ENCODE data around the gene SH2D2A.

Gene SH2D2A

DNA sequence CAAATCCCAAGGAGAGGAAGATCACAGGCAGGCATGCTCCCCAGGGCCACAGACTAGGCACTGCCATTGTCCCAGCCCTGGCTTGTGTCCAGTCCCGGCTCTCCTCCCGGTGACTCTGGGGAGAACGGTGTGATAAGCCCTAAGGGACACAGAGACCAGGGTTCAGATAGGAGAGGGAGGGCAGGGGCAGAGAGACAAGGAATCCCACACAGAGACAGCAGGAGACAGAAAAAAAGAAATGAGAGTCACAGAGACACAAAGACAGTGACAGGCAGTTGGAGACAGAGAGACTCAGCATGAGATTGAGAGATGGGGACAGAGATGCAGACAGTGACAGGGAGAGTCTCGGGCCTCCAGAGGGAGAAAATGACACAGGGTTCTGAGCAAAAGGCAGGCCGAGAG lies 41.9 kb upstream of the SH2D2A start:
- Histone ChIP-seq H3K9me3 (ENCODE audit: control insufficient read depth, low read length) (no peaks in the 10 kb centered on the region), H3K27me3 (ENCODE audit: control insufficient read depth, insufficient read depth, low read length) (peaks cover 75% of the 10 kb centered on the region), H3K4me1 (ENCODE audit: control insufficient read depth, insufficient read depth, low read length) (peaks cover 14% of the 10 kb centered on the region), H3K36me3 (ENCODE audit: control insufficient read depth, insufficient read depth, low read length) (no peaks in the 10 kb centered on the region), H3K4me3 (ENCODE audit: low read length) (no peak overlapping the region), H3K9ac (ENCODE audit: low read length) (no peak overlapping the region)

DNA sequence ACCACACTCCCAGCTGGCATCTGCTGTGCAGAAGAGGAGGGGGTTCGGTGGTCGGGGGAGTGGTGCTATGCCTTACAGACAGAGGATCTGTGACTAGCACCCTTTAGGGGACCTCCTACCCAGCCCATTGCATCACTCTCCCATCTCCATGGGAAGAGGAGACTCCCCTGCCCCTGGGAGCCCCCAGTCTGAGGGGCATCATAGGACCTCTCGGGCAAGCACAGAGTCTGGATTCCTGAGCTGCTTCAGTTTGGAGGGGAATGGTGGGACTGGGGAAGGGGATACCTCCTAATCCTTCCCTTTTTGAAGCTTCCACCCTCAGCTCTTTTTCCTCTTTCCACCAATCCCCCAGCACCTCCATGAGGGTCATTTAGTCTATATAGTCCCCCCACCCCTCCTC lies 40.9 kb upstream of the SH2D2A start:
- Histone ChIP-seq H3K9me3 (ENCODE audit: control insufficient read depth, low read length) (no peaks in the 10 kb centered on the region), H3K27me3 (ENCODE audit: control insufficient read depth, insufficient read depth, low read length) (peaks cover 66% of the 10 kb centered on the region), H3K4me3 (ENCODE audit: low read length) (no peak overlapping the region)

DNA sequence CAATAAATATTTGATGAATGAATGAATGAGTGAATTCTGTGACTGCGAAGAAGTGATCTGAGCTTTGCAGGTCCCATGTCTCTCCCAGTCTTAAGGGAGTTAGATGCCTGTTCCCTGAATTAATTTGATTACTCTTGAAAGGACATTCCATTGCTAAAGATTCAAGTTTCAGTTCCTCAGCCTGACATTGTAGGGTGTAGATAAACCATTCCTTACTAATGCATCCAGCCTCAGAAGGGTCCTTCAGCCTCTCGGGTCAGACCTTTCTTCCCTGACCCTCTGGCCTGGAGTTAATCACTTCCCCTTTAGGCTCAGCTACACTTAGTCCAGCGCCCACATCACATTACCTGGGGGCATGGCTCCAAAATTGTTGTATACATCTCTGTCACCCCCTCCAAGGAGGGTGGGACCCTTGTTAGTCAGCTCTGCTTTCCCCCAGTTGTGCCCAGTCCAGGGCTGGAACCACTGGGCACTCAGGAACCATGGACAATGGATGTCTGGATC lies 39.7 kb upstream of the SH2D2A start:
- Histone ChIP-seq H3K9me3 (ENCODE audit: control insufficient read depth, low read length) (no peaks in the 10 kb centered on the region), H3K27me3 (ENCODE audit: control insufficient read depth, insufficient read depth, low read length) (peaks cover 62% of the 10 kb centered on the region), H3K9ac (ENCODE audit: low read length) (no peak overlapping the region), H3K4me3 (ENCODE audit: low read length) (no peak overlapping the region), H3K36me3 (ENCODE audit: control insufficient read depth, insufficient read depth, low read length) (no peaks in the 10 kb centered on the region), H3K4me1 (ENCODE audit: control insufficient read depth, insufficient read depth, low read length) (peaks cover 21% of the 10 kb centered on the region)

More for the DNA sequence above, 40.9 kb upstream of the SH2D2A start:
- no peak overlapping the region for H3K9ac ChIP-seq (ENCODE audit: low read length)
- no peaks in the 10 kb centered on the region for H3K36me3 ChIP-seq (ENCODE audit: control insufficient read depth, insufficient read depth, low read length)
- H3K4me1 ChIP-seq (ENCODE audit: control insufficient read depth, insufficient read depth, low read length): peaks cover 15% of the 10 kb centered on the region

DNA sequence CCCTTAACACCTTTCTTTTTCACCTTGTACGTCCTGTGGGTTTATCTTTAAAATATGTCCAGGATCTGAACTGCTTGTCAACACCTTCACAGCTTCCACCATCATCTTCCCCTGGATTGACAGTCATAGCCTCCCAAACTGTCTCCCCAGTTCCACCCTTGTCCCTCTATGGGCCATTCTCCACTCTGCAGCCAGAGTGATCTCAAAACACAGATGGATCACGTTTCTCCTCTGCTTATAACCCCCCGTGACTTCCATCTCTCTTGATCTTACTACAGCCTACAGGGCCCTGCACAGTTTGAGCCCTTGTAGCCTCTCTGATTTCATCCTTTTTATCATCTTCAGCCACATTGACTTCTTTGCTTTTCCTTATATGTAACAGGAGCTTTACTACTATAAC lies 38.0 kb upstream of the SH2D2A start:
- H3K4me3 ChIP-seq (ENCODE audit: low read length): no peak overlapping the region
- H3K9me3 ChIP-seq (ENCODE audit: control insufficient read depth, low read length): no peaks in the 10 kb centered on the region
- H3K36me3 ChIP-seq (ENCODE audit: control insufficient read depth, insufficient read depth, low read length): no peaks in the 10 kb centered on the region
- peaks cover 54% of the 10 kb centered on the region for H3K27me3 ChIP-seq (ENCODE audit: control insufficient read depth, insufficient read depth, low read length)
- H3K4me1 ChIP-seq (ENCODE audit: control insufficient read depth, insufficient read depth, low read length): peaks cover 14% of the 10 kb centered on the region
- no peak overlapping the region for H3K9ac ChIP-seq (ENCODE audit: low read length)

DNA sequence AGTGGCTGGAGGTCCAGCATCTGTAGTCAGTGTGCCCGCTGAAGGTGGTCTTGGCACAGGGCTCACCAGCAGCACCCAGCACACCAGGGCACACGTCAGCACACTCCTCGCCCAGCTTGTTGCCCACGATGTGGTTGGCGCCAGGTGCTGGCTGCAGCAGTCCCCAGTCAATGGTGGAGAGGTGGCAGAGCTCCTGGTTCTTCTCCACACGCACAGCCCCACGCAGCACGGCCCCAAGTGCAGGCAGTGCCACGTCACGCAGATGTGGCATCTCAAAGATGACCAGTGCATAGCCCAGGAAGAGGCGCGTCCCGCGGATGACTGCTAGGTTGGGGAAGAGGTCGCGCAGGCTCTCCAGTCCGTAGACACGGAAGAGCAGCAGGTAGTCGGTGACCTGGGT lies 37.1 kb upstream of the SH2D2A start:
- Histone ChIP-seq H3K4me1 (ENCODE audit: control insufficient read depth, insufficient read depth, low read length) (peaks cover 8% of the 10 kb centered on the region), H3K36me3 (ENCODE audit: control insufficient read depth, insufficient read depth, low read length) (no peaks in the 10 kb centered on the region), H3K27me3 (ENCODE audit: control insufficient read depth, insufficient read depth, low read length) (peaks cover 54% of the 10 kb centered on the region), H3K4me3 (ENCODE audit: low read length) (no peak overlapping the region), H3K9me3 (ENCODE audit: control insufficient read depth, low read length) (no peaks in the 10 kb centered on the region), H3K9ac (ENCODE audit: low read length) (no peak overlapping the region)

DNA sequence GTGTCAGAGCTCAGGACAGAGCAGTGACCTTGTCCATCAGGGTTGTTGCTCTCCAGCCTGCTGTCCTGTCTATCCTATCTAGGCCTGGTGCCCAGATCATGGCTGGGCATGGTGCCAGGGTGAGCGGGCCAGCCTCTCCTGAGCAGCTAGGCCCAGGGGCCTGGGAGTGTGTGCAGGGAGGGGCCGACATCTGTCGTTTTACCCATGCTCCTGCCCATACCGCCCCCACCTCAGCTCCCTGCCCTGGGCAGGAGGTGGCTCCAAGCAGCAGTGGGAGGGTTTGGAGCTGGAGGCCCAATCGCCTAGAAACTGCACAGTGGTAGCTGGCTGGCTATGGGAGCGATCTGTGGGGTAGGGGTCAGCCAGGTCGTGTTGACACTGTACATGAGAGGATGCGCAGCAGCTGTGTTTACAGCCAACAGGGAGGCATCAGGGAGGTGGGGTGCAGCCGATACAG lies 35.8 kb upstream of the SH2D2A start:
- Histone ChIP-seq H3K36me3 (ENCODE audit: control insufficient read depth, insufficient read depth, low read length) (no peaks in the 10 kb centered on the region), H3K9me3 (ENCODE audit: control insufficient read depth, low read length) (no peaks in the 10 kb centered on the region), H3K9ac (ENCODE audit: low read length) (no peak overlapping the region), H3K4me3 (ENCODE audit: low read length) (no peak overlapping the region), H3K27me3 (ENCODE audit: control insufficient read depth, insufficient read depth, low read length) (peaks cover 53% of the 10 kb centered on the region), H3K4me1 (ENCODE audit: control insufficient read depth, insufficient read depth, low read length) (peaks cover 8% of the 10 kb centered on the region)

DNA sequence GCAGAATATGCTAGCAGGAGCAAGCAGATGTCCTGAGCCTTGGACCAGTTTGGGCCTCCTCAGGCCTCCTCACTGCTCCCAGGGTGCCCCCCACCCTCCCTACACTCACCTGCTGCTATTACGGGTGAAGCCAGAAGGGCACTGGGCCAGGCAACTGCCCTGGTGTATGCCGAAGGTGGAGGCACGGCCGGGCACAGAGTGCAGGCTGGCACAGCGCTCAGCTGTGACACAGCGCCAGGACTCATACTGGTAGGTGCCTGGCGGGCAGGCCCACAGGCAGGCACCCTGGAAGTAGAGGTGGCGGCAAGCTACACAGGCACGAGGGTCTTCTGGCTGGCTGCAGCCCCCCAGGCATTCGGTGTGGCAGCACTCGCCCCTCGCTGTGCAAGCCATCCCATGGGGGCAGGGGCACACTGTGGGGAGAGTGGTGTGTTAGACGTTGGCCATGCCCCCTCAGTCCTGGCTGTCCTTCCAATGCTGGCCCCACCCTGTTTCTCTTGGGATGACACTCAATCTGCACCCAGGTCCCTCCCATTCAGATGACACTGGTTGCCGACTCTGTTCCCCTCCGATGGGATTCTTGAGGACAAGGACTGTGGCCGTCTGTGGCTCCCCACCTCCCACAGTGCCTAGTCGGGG lies 35.2 kb upstream of the SH2D2A start:
- Histone ChIP-seq H3K27me3 (ENCODE audit: control insufficient read depth, insufficient read depth, low read length) (peaks cover 51% of the 10 kb centered on the region), H3K9ac (ENCODE audit: low read length) (no peak overlapping the region), H3K4me3 (ENCODE audit: low read length) (no peak overlapping the region), H3K36me3 (ENCODE audit: control insufficient read depth, insufficient read depth, low read length) (no peaks in the 10 kb centered on the region), H3K4me1 (ENCODE audit: control insufficient read depth, insufficient read depth, low read length) (peaks cover 8% of the 10 kb centered on the region), H3K9me3 (ENCODE audit: control insufficient read depth, low read length) (no peaks in the 10 kb centered on the region)

DNA sequence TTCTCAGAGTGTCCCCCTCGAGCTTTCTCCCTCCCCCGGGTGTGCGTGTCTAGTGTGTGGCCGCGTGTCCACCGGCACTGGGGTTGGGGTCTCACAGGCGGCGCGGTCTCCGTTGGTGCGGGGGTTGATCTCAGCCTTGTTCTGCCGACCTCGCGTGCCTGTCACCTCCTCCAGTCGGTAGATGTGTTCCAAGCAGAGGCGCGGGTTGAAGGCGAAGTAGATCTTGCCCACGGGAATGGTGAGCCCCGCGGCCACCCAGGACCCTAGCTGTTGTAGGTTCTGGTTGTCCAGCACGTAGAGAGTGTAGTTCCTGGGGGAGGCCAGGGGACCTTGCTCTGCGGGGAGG lies 32.5 kb upstream of the SH2D2A start:
- Histone ChIP-seq H3K36me3 (ENCODE audit: control insufficient read depth, insufficient read depth, low read length) (no peaks in the 10 kb centered on the region), H3K9me3 (ENCODE audit: control insufficient read depth, low read length) (no peaks in the 10 kb centered on the region), H3K4me1 (ENCODE audit: control insufficient read depth, insufficient read depth, low read length) (peaks cover 14% of the 10 kb centered on the region), H3K4me3 (ENCODE audit: low read length) (no peak overlapping the region), H3K27me3 (ENCODE audit: control insufficient read depth, insufficient read depth, low read length) (peaks cover 67% of the 10 kb centered on the region), H3K9ac (ENCODE audit: low read length) (no peak overlapping the region)

DNA sequence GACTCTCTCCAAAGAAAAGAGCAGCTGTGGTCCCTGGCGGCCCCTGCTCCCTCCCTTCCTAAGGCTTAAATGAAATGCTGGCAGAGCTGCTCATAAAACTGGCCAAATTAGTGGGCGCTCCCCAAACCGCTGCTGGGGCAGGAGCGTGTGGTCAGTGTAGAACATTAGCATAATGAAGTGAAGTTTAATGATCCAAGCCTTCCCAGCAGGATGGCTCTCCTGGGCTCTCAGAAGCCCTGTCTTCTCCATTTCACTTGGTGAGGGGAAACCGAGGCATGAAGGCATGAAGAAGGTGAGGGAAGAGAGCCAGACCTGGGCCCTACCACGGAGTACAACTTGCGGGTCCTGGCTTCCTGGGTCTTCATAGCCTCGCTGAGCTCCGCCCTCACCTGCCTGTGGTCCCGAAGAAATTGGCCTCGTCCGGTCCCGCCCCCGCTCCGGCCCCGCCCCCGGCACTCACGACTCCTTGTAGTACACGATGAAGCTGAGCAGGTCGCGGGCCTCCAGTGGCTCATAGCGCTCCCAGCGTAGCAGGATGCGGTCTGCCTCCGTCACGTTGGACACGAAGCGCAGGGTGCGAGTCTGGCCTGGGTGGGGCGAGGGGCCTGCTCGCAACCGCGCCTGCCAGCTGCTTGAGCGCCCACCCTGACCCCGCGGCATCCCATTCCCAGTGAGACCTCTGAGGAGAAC lies 32.0 kb upstream of the SH2D2A start:
- Histone ChIP-seq H3K4me3 (ENCODE audit: low read length) (no peak overlapping the region), H3K9ac (ENCODE audit: low read length) (no peak overlapping the region), H3K27me3 (ENCODE audit: control insufficient read depth, insufficient read depth, low read length) (peaks cover 71% of the 10 kb centered on the region), H3K9me3 (ENCODE audit: control insufficient read depth, low read length) (no peaks in the 10 kb centered on the region), H3K4me1 (ENCODE audit: control insufficient read depth, insufficient read depth, low read length) (peaks cover 14% of the 10 kb centered on the region), H3K36me3 (ENCODE audit: control insufficient read depth, insufficient read depth, low read length) (no peaks in the 10 kb centered on the region)

DNA sequence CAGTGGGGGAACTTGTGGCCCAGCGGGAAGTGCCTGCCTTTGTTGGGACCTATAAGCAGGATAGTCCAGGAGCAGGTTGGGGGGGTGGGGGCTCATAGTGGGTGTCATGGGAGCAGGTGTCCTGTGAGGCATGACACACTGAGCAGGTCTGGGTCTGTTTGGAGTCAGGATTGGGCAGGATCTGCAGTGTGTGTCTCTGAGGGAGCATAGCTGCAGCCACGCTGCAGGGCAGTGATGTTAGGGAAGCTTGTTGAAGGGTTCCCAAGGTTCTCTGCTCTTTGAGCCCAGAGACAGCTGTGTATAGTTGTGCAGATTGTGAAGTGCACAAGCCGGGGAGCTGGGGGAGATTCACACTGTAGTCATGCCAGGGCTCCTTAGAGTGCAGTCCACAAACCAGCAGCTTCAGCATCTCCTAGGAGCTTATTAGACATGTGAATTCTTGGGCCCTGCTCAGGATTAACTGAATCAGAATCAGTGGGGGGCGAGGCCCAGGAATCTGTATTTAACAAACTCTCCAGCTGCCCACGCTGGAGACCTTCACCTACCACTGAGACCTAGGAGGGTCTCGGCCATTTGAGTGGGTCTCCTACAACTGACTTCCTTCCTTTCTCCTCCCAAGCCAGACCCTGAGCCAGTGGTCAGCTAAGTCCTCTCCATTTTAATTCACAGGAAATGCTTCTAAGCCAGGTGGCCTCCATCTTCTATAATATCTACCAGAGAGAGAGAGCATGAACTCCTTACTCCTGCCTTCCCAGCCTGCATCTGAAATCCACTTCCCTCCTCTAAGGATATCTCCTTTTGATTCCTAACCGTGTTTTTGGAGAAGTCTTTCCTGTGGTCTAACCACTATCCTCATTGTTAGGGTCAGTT lies 31.2 kb upstream of the SH2D2A start:
- peaks cover 79% of the 10 kb centered on the region for H3K27me3 ChIP-seq (ENCODE audit: control insufficient read depth, insufficient read depth, low read length)
- H3K4me3 ChIP-seq (ENCODE audit: low read length): no peak overlapping the region
- H3K9me3 ChIP-seq (ENCODE audit: control insufficient read depth, low read length): no peaks in the 10 kb centered on the region
- H3K9ac ChIP-seq (ENCODE audit: low read length): no peak overlapping the region
- peaks cover 14% of the 10 kb centered on the region for H3K4me1 ChIP-seq (ENCODE audit: control insufficient read depth, insufficient read depth, low read length)
- no peaks in the 10 kb centered on the region for H3K36me3 ChIP-seq (ENCODE audit: control insufficient read depth, insufficient read depth, low read length)

DNA sequence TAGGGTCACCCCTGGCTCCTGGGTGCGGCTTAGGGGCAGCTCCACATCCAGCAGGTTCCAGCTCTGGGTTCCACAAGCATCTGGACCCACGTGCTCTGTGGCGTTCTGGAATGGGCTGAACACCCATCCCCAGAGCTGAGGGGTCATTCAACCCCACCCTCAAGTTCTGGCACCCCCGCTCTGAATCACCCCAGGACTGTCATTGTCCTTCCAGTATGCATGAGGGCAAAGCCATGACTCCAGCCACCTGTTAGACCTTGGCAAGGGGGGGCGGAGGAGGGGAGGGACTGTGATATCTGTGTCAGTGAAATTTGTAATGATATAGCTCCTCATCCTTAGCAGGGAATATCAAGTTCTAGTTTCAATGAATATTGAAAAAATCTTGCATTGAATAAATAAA lies 30.0 kb upstream of the SH2D2A start:
- Histone ChIP-seq H3K9ac (ENCODE audit: low read length) (no peak overlapping the region), H3K4me3 (ENCODE audit: low read length) (no peak overlapping the region), H3K27me3 (ENCODE audit: control insufficient read depth, insufficient read depth, low read length) (peaks cover 83% of the 10 kb centered on the region), H3K9me3 (ENCODE audit: control insufficient read depth, low read length) (no peaks in the 10 kb centered on the region), H3K36me3 (ENCODE audit: control insufficient read depth, insufficient read depth, low read length) (no peaks in the 10 kb centered on the region), H3K4me1 (ENCODE audit: control insufficient read depth, insufficient read depth, low read length) (peaks cover 7% of the 10 kb centered on the region)
